Measurements from ENCODE around the gene ST3GAL2.
A peak's percentile ranks its signal among the peaks of the same experiment; 100 is the strongest.
"Not testable (repeated sequence)": the region's sequence is repeated elsewhere in the genome, so short reads cannot be mapped to it uniquely, and the experiment has no call there.

Gene ST3GAL2

GRCh38 chr16:70467113-70467512 is 28.2 kb upstream of the ST3GAL2 start:
- DNase-seq: no peak

GRCh38 chr16:70466805-70467076 is 27.8 kb upstream of the ST3GAL2 start:
- no peak for DNase-seq

- no peak for DNase-seq
These were observed 27.3 kb upstream of the ST3GAL2 start for GRCh38 chr16:70465999-70466804.

- DNase-seq: no peak
These were observed 24.3 kb upstream of the ST3GAL2 start for GRCh38 chr16:70463235-70463634.

- no peak for DNase-seq
These were observed 21.9 kb upstream of the ST3GAL2 start for GRCh38 chr16:70460737-70461261.

GRCh38 chr16:70457446-70458166 is 18.7 kb upstream of the ST3GAL2 start:
- no peak for DNase-seq

- DNase-seq: no peak
These were observed 17.0 kb upstream of the ST3GAL2 start for GRCh38 chr16:70455910-70456309.

- peak; percentile 92 for DNase-seq
These were observed 15.5 kb upstream of the ST3GAL2 start, which contains the start of gene FCSK for GRCh38 chr16:70454222-70455034. Gene FCSK, plus strand, starts transcription at chr16:70454595. Its CDS starts 8,596 bp downstream, at chr16:70463191.

GRCh38 chr16:70453892-70454221 is 15.0 kb upstream of the ST3GAL2 start:
- no peak for DNase-seq

GRCh38 chr16:70453117-70453891 is 14.4 kb upstream of the ST3GAL2 start:
- DNase-seq: no peak

GRCh38 chr16:70451004-70451340 is 12.1 kb upstream of the ST3GAL2 start:
- not testable (repeated sequence) for DNase-seq

- not testable (repeated sequence) for DNase-seq
These were observed 11.5 kb upstream of the ST3GAL2 start for GRCh38 chr16:70450142-70451003.

GRCh38 chr16:70448075-70448474 is 9.2 kb upstream of the ST3GAL2 start:
- no peak for DNase-seq

- DNase-seq: no peak
These were observed 5.6 kb upstream of the ST3GAL2 start for GRCh38 chr16:70444249-70445063.

- no peak for DNase-seq
These were observed 3.4 kb upstream of the ST3GAL2 start for GRCh38 chr16:70442344-70442743.

- DNase-seq: no peak
These were observed 2.6 kb upstream of the ST3GAL2 start for GRCh38 chr16:70441406-70441990.

- no peak for DNase-seq
These were observed 1.3 kb upstream of the ST3GAL2 start for GRCh38 chr16:70440009-70440692.

GRCh38 chr16:70438585-70438968 is 323 bp downstream of the ST3GAL2 start:
- DNase-seq: no peak

All from activated CD8-positive, alpha-beta memory T cell treated with anti-CD3 and anti-CD28 coated beads for 24 hours (primary cell).